HepG2 (cell line): ENCODE measurements around the gene PSMB2. TPM values are rescaled to one million over a fixed set of nuclear protein-coding genes. Genes with fewer than 3 reads are reported as not detected.
A peak's percentile ranks its signal among the peaks of the same experiment; 100 is the strongest.

ENCODE experiments used
- ATAC-seq: fragments of 200-7000 bp; cut with Tn5 transposase; 3 replicates; pipeline ENCODE4 v1.9.1; 2020; ENCODE audit warnings: mild to moderate bottlenecking, moderate library complexity
- BruUV-seq: library from RNA; stranded (reverse); fragments of 400-500 nt; replicated peaks from 2 replicates; lab custom pipeline; 2021; lab: Mats Ljungman, UMichigan
- CTCF ChIA-PET: fragments of 300-600 bp; formaldehyde crosslinking; extraction: SDS; loops from one replicate; lab custom pipeline; 2021; ENCODE audit warnings: low total read pairs, inconsistent platforms, low intra/inter-chr PET ratio; lab: Yijun Ruan, JAX
- POLR2A ChIA-PET: fragments of 350-600 bp; sonication (Branson Sonifier 250); formaldehyde crosslinking; loops from one replicate; lab custom pipeline; 2020; ENCODE audit warnings: antibody characterized with exemption, inconsistent platforms; lab: Yijun Ruan, JAX
- DNase-seq: peaks from one replicate; pipeline ENCODE4 v3.0.0-alpha.2; 2015; ENCODE audit warnings: low spot score
- FAIRE-seq: peaks from 3 replicates; lab custom pipeline; 2011; peaks lifted over from hg19 to GRCh38; lab: Jason Lieb, UNC
- H2AFZ ChIP-seq: one replicate; pipeline ENCODE4 v1.6.1; 2011; ENCODE audit warnings: low read length, inconsistent platforms
- H3K27ac ChIP-seq: fragments of 300-600 bp; 3 replicates; pipeline ENCODE4 v1.8.0; 2011; ENCODE audit warnings: mixed run types, mild to moderate bottlenecking, mixed read lengths, low read length, inconsistent platforms; ENCODE audit not compliant: insufficient read depth; ENCODE audit errors: extremely low read length
- H3K27me3 ChIP-seq, 2 experiments: fragments of 200-600 bp in 1 of 2; 2 replicates in 1 of 2; 3 replicates in 1 of 2; pipeline versions ENCODE4 v1.6.0 to v1.8.0; 2011; ENCODE audit warnings: low read length in 2 of 2, mild to moderate bottlenecking in 2 of 2, moderate library complexity in 2 of 2, inconsistent platforms in 1 of 2; ENCODE audit not compliant: insufficient read depth in 2 of 2, control insufficient read depth in 1 of 2
- H3K36me3 ChIP-seq, 2 experiments: fragments of 200-600 bp in 1 of 2; replicated peaks in 1 of 2; 2 replicates in 1 of 2; 3 replicates in 1 of 2; pipeline versions ENCODE4 v1.5.1 to v1.8.0; 2011; ENCODE audit warnings: low read length in 2 of 2, inconsistent platforms in 1 of 2; ENCODE audit not compliant: insufficient read depth in 2 of 2, control insufficient read depth in 1 of 2
- H3K4me1 ChIP-seq: 2 replicates; pipeline ENCODE4 v1.5.1; 2012; ENCODE audit warnings: low read length, inconsistent platforms; ENCODE audit not compliant: insufficient read depth
- H3K4me2 ChIP-seq: 2 replicates; pipeline ENCODE4 v1.6.0; 2011; ENCODE audit warnings: low read depth, low read length, inconsistent platforms
- H3K4me3 ChIP-seq, 3 experiments: fragments of 200-600 bp in 1 of 3; sonication (generic), shearing (Covaris generic) in 1 of 3; replicated peaks in 1 of 3; 2 replicates each; pipeline ENCODE4 v1.5.1; 2011 to 2016; ENCODE audit warnings: low read length in 3 of 3, inconsistent platforms in 2 of 3, low read depth in 2 of 3, mild to moderate bottlenecking in 2 of 3, control low read depth in 1 of 3, mixed read lengths in 1 of 3; ENCODE audit not compliant: insufficient read depth in 1 of 3
- H3K79me2 ChIP-seq: one replicate; pipeline ENCODE4 v1.6.1; 2011; ENCODE audit warnings: low read length, inconsistent platforms; ENCODE audit not compliant: insufficient read depth
- H3K9ac ChIP-seq: 2 replicates; pipeline ENCODE4 v1.6.0; 2011; ENCODE audit warnings: mild to moderate bottlenecking, low read depth, low read length, inconsistent platforms; ENCODE audit not compliant: insufficient read depth
- H3K9me3 ChIP-seq: 2 replicates; pipeline ENCODE4 v1.5.1; 2012; ENCODE audit warnings: mild to moderate bottlenecking, low read length
- H4K20me1 ChIP-seq: 2 replicates; pipeline ENCODE4 v1.6.0; 2011; ENCODE audit warnings: inconsistent platforms, mild to moderate bottlenecking, low read length, moderate library complexity; ENCODE audit not compliant: insufficient read depth
- HDAC2 ChIP-seq: sonication (generic); formaldehyde crosslinking; IDR thresholded peaks from 2 replicates; pipeline ENCODE4 v1.4.0; 2020; ENCODE audit warnings: missing genetic modification reagents
- HMGA1 ChIP-seq: sonication (generic); formaldehyde crosslinking; conservative IDR thresholded peaks from 2 replicates; pipeline ENCODE4 v1.4.0; 2020; ENCODE audit warnings: missing genetic modification reagents
- KDM3A ChIP-seq: IDR thresholded peaks from 2 replicates; pipeline ENCODE4 v1.6.1; 2018; ENCODE audit warnings: low read depth, missing compliant biosample characterization
- MAFK ChIP-seq, 2 experiments: IDR thresholded peaks in 1 of 2; conservative IDR thresholded peaks in 1 of 2; 2 replicates each; pipeline ENCODE4 v1.6.1; 2011; ENCODE audit warnings: improper control_type of control experiment in 2 of 2, low read length in 2 of 2
- MED8 ChIP-seq: sonication (generic); formaldehyde crosslinking; IDR thresholded peaks from 2 replicates; pipeline ENCODE4 v1.8.1; 2023; ENCODE audit warnings: mild to moderate bottlenecking, missing genetic modification reagents; ENCODE audit not compliant: insufficient replicate concordance
- MIXL1 ChIP-seq: IDR thresholded peaks from 2 replicates; pipeline ENCODE4 v1.6.1; 2016
- PITX1 ChIP-seq: sonication (generic); formaldehyde crosslinking; IDR thresholded peaks from 2 replicates; pipeline ENCODE4 v1.5.1; 2020; ENCODE audit warnings: mild to moderate bottlenecking, missing genetic modification reagents
- ZBTB1 ChIP-seq: sonication (generic); formaldehyde crosslinking; IDR thresholded peaks from 2 replicates; pipeline ENCODE4 v1.4.0; 2020; ENCODE audit warnings: missing genetic modification reagents, borderline replicate concordance
- ZNF275 ChIP-seq: sonication (generic); formaldehyde crosslinking; IDR thresholded peaks from 2 replicates; pipeline ENCODE4 v1.8.0; 2022; ENCODE audit warnings: missing genetic modification reagents, mild to moderate bottlenecking, inconsistent platforms, borderline replicate concordance
- ZNF652 ChIP-seq: IDR thresholded peaks from 2 replicates; pipeline ENCODE4 v1.6.1; 2016; ENCODE audit warnings: low read depth, borderline replicate concordance
- ZNF703 ChIP-seq: sonication (generic); formaldehyde crosslinking; IDR thresholded peaks from 2 replicates; pipeline ENCODE4 v1.5.1; 2020; ENCODE audit warnings: missing genetic modification reagents, mild to moderate bottlenecking, moderate library complexity, borderline replicate concordance
- WGBS: methylation state at CpG from one replicate; pipeline ENCODE4 v1.1.6; 2017; ENCODE audit warnings: low lambda C conversion rate; 5-methylcytosine and 5-hydroxymethylcytosine counted together
- in situ Hi-C: cut with HindIII; loops from 2 replicates; pipeline ENCODE4 v1.10.0; 2017; ENCODE audit warnings: low pct_unique_long_range_greater_than_20kb; ENCODE audit not compliant: extremely low pct_ligation_motif_present
- intact Hi-C: fragments of 100-400 bp; cut with micrococcal nuclease; formaldehyde crosslinking; loops from one replicate; pipeline ENCODE4 v1.10.0; 2022; ENCODE audit not compliant: unreplicated experiment
- polyA plus RNA-seq, 8 experiments: library from polyadenylated mRNA; depleted of rRNA in 3 of 8; stranded (reverse) in 7 of 8; unstranded in 1 of 8; fragments of >200 nt; fragmentation: Illumina TruSeq in 4 of 8; extraction: Trizol in 4 of 8; gene quantifications; 2 replicates each; pipeline versions ENCODE4 v1.2.1 to v1.2.3, GENCODE V29; 2011 to 2016; ENCODE audit warnings: low read depth in 4 of 8, missing spikeins in 1 of 8, mixed read lengths in 1 of 8; ENCODE audit not compliant: insufficient read depth in 1 of 8
- total RNA-seq, 5 experiments: library from RNA; depleted of rRNA; stranded (reverse); fragments of >200 nt; fragmentation: Illumina TruSeq; extraction: Trizol; gene quantifications; 2 replicates each; pipeline ENCODE4 v1.2.3, GENCODE V29; 2016; ENCODE audit warnings: low read depth in 1 of 5
- TF ChIP-seq, protein P1 (sequence below), 2 experiments: fragments of 450-650 bp in 1 of 2; sonication (generic) in 1 of 2; formaldehyde crosslinking in 1 of 2; IDR thresholded peaks; 2 replicates each; pipeline versions ENCODE4 v1.6.1 to v1.8.0; 2016 to 2022; ENCODE audit warnings: antibody characterized with exemption in 1 of 2, mild to moderate bottlenecking in 1 of 2, missing genetic modification reagents in 1 of 2

The PSMB2 gene
- total and polyA plus RNA-seq, 2 of the 13 experiments (the other 11 are each of a cell fraction or from before 2014, with no cell fraction given): 60.6 to 62.2 TPM

DNA sequence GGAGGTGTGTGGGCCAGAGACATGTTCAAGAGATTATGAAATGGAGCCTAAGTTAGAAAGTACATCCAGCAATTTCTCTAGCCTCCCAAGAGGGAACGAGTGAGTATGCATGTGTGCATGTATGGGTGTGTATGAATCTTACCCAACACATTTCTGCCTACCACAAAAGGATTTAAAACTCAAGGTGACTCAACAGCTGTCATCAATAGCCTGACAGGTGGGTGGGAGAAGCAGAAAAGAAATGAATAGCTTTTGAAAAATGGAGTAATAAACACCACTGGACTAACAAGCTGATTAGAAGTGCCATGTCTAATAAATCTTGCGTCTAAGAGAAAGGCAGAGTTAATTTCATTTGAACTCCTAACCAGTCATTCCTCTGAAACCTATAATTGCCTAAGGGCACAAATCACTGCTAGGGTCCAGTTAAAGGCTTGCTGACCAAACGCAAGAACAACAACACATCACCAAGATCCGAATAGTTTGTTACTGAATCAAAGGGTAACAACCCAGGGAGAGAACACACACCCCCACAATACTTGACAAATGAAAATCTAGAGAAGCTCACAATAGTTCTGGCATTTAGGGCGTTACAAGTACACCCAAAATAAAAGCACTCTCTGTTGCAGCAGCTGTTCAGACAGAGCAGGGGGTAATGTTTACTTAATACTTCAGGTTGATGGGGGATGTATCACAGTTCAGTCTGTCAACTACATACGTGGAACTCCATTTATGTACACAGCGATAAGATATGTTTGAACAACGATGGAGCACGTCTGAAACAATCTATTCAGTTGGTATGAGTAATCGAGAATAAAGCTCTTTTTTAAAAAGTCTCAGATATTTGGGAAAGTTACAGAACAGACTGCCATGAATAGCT lies 85.5 kb downstream of the PSMB2 start:
- H3K27ac ChIP-seq: peak overlapping the region; percentile 98
- DNase-seq: peak; percentile 97
- peak; percentile 63 for ATAC-seq
- peaks cover 52% of the 10 kb centered on the region for H3K4me1 ChIP-seq
- in situ Hi-C loops (loop anchor here (10.0 kb wide), 1 partner anchor 361 kb away; the partner anchor contains the start of gene SFPQ), intact Hi-C loops (no loop called here)
- peak overlapping the region; percentile 67 to 84 (median 82); a peak in 5 of 6 replicates for H3K4me3 ChIP-seq
- peak overlapping the region; percentile 80 for H3K4me2 ChIP-seq
- H3K36me3 ChIP-seq: peaks cover 7 to 26% of the 10 kb centered on the region in 2 experiments; a peak in 4 of 5 replicates
- peak; percentile 96 for FAIRE-seq
- no peaks in the 10 kb centered on the region for H3K27me3 ChIP-seq
- H2AFZ ChIP-seq: no peak overlapping the region
- ChIA-PET POLR2A (interaction anchor here (0.8 to 2.4 kb wide), 15 partner anchors 8 to 363 kb away, joined by 3 to 25 read pairs (median 5); partner anchors contain the start of genes CLSPN, SFPQ and TFAP2E), CTCF (no interaction called here)
- 7% methylated on average over 10 of the region's 10 CpGs for WGBS
- peaks cover 22% of the 10 kb centered on the region for H3K79me2 ChIP-seq
- peaks cover 14% of the 10 kb centered on the region for H4K20me1 ChIP-seq
- BruUV-seq: no TSS peak
- H3K9ac ChIP-seq: peak overlapping the region; percentile 89
- H3K9me3 ChIP-seq: no peaks in the 10 kb centered on the region
- TF ChIP-seq MAFK (conservative IDR thresholded peaks at IDR 0.05 in 1 of 2, IDR thresholded peaks at IDR 0.05 in 1 of 2; ENCODE audit: low read length in 2 of 2) (no peak), HMGA1 (no peak), ZNF703 (CRISPR knock-in tag) (peak; percentile 45; the same call in 1 of the 2 replicates), ZNF652 (no peak), KDM3A (no peak), MED8 (no peak), HDAC2 (CRISPR knock-in tag) (peak; percentile 82), ZBTB1 (CRISPR knock-in tag) (no peak), ZNF275 (CRISPR knock-in tag) (no peak), MIXL1 (peak; percentile 26; the same call in 1 of the 2 replicates), PITX1 (CRISPR knock-in tag) (no peak)
- TF ChIP-seq, protein P1, sequence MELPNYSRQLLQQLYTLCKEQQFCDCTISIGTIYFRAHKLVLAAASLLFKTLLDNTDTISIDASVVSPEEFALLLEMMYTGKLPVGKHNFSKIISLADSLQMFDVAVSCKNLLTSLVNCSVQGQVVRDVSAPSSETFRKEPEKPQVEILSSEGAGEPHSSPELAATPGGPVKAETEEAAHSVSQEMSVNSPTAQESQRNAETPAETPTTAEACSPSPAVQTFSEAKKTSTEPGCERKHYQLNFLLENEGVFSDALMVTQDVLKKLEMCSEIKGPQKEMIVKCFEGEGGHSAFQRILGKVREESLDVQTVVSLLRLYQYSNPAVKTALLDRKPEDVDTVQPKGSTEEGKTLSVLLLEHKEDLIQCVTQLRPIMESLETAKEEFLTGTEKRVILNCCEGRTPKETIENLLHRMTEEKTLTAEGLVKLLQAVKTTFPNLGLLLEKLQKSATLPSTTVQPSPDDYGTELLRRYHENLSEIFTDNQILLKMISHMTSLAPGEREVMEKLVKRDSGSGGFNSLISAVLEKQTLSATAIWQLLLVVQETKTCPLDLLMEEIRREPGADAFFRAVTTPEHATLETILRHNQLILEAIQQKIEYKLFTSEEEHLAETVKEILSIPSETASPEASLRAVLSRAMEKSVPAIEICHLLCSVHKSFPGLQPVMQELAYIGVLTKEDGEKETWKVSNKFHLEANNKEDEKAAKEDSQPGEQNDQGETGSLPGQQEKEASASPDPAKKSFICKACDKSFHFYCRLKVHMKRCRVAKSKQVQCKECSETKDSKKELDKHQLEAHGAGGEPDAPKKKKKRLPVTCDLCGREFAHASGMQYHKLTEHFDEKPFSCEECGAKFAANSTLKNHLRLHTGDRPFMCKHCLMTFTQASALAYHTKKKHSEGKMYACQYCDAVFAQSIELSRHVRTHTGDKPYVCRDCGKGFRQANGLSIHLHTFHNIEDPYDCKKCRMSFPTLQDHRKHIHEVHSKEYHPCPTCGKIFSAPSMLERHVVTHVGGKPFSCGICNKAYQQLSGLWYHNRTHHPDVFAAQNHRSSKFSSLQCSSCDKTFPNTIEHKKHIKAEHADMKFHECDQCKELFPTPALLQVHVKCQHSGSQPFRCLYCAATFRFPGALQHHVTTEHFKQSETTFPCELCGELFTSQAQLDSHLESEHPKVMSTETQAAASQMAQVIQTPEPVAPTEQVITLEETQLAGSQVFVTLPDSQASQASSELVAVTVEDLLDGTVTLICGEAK (IDR thresholded peaks at IDR 0.05): no peak
- TF ChIP-seq, protein P1 (CRISPR knock-in tag; IDR thresholded peaks at IDR 0.05): no peak
